Measurements from ENCODE around the gene HSPE1.
"Not testable (repeated sequence)": the region's sequence is repeated elsewhere in the genome, so short reads cannot be mapped to it uniquely, and the experiment has no call there.

HSPE1 gene

GRCh38 chr2:197499594-197500502 lies at the start of gene HSPE1, which contains the start of gene HSPD1:
Gene HSPE1, plus strand, starts transcription at chr2:197500379. Its CDS starts 58 bp downstream, at chr2:197500437.
Gene HSPD1, minus strand, starts transcription at chr2:197499840. Its CDS starts 992 bp downstream, at chr2:197498848.
- Histone ChIP-seq H3K27me3 (ENCODE audit: low read depth, low read length) (no peaks in the 10 kb centered on the region), H3K27ac (ENCODE audit: low read length) (peak within 1 kb of the TSS; percentile 87), H4K20me1 (ENCODE audit: insufficient read depth, low read length) (peaks cover 35% of the 10 kb centered on the region), H3K36me3 (replicated peaks; ENCODE audit: low read depth, low read length) (peaks cover 61% of the 10 kb centered on the region), H3K9me3 (ENCODE audit: insufficient read depth, low read length) (no peaks in the 10 kb centered on the region), H3K4me2 (ENCODE audit: low read length) (peak within 1 kb of the TSS; percentile 79), H2AFZ (ENCODE audit: low read depth, low read length) (0 out of 2 replicates have a peak within 1 kb of the TSS, but pooled peaks have one; percentile 15), H3K9ac (ENCODE audit: low read length) (peak within 1 kb of the TSS; percentile 97), H3K79me2 (ENCODE audit: low read length) (peaks cover 96% of the 10 kb centered on the region), H3K4me3 (ENCODE audit: low read length) (peak within 1 kb of the TSS; percentile 98), H3K4me1 (ENCODE audit: low read length) (peaks cover 31% of the 10 kb centered on the region)
- no peak for TF ChIP-seq EZH2phosphoT487 (IDR thresholded peaks at IDR 0.05; ENCODE audit: low read depth)
- no peak for TF ChIP-seq CTCF (IDR thresholded peaks at IDR 0.05; ENCODE audit: low read depth, low read length)

GRCh38 chr2:197450465-197450864 lies 49.7 kb upstream of the HSPE1 start:
- Histone ChIP-seq H3K27ac (ENCODE audit: low read length) (no peak overlapping the region), H4K20me1 (ENCODE audit: insufficient read depth, low read length) (peaks cover 6% of the 10 kb centered on the region; the same call in 1 of the 2 replicates), H3K36me3 (replicated peaks; ENCODE audit: low read depth, low read length) (no peaks in the 10 kb centered on the region), H3K9ac (ENCODE audit: low read length) (no peak overlapping the region), H3K4me1 (ENCODE audit: low read length) (peaks cover 13% of the 10 kb centered on the region), H2AFZ (ENCODE audit: low read depth, low read length) (no peak overlapping the region), H3K79me2 (ENCODE audit: low read length) (peaks cover 18% of the 10 kb centered on the region), H3K27me3 (ENCODE audit: low read depth, low read length) (no peaks in the 10 kb centered on the region), H3K4me3 (ENCODE audit: low read length) (no peak overlapping the region), H3K9me3 (ENCODE audit: insufficient read depth, low read length) (no peaks in the 10 kb centered on the region), H3K4me2 (ENCODE audit: low read length) (no peak overlapping the region)
- TF ChIP-seq EZH2phosphoT487 (IDR thresholded peaks at IDR 0.05; ENCODE audit: low read depth) (no peak), CTCF (IDR thresholded peaks at IDR 0.05; ENCODE audit: low read depth, low read length) (no peak)

- H3K4me3 ChIP-seq (ENCODE audit: low read length); H3K27ac ChIP-seq (ENCODE audit: low read length); H3K9ac ChIP-seq (ENCODE audit: low read length); H3K36me3 ChIP-seq (replicated peaks; ENCODE audit: low read depth, low read length); H4K20me1 ChIP-seq (ENCODE audit: insufficient read depth, low read length); H3K4me2 ChIP-seq (ENCODE audit: low read length); H3K27me3 ChIP-seq (ENCODE audit: low read depth, low read length); H3K9me3 ChIP-seq (ENCODE audit: insufficient read depth, low read length): not testable (repeated sequence)
- peaks cover 23% of the 10 kb centered on the region for H3K79me2 ChIP-seq (ENCODE audit: low read length)
- H2AFZ ChIP-seq (ENCODE audit: low read depth, low read length): peak overlapping the region; percentile 3; the same call in 1 of the 2 replicates
- peaks cover 13% of the 10 kb centered on the region for H3K4me1 ChIP-seq (ENCODE audit: low read length)
Observed at GRCh38 chr2:197450935-197451358, 49.2 kb upstream of the HSPE1 start.

GRCh38 chr2:197452754-197453122 lies 47.4 kb upstream of the HSPE1 start:
- Histone ChIP-seq H4K20me1 (ENCODE audit: insufficient read depth, low read length) (peaks cover 6% of the 10 kb centered on the region; the same call in 1 of the 2 replicates), H3K27me3 (ENCODE audit: low read depth, low read length) (no peaks in the 10 kb centered on the region), H3K4me1 (ENCODE audit: low read length) (peaks cover 13% of the 10 kb centered on the region), H3K79me2 (ENCODE audit: low read length) (peaks cover 36% of the 10 kb centered on the region), H3K4me3 (ENCODE audit: low read length) (peak overlapping the region; percentile 96), H3K36me3 (replicated peaks; ENCODE audit: low read depth, low read length) (no peaks in the 10 kb centered on the region), H3K27ac (ENCODE audit: low read length) (peak overlapping the region; percentile 50), H3K9me3 (ENCODE audit: insufficient read depth, low read length) (no peaks in the 10 kb centered on the region), H3K9ac (ENCODE audit: low read length) (peak overlapping the region; percentile 82), H3K4me2 (ENCODE audit: low read length) (peak overlapping the region; percentile 97), H2AFZ (ENCODE audit: low read depth, low read length) (peak overlapping the region; percentile 94)
- no peak for TF ChIP-seq CTCF (IDR thresholded peaks at IDR 0.05; ENCODE audit: low read depth, low read length)
- TF ChIP-seq EZH2phosphoT487 (IDR thresholded peaks at IDR 0.05; ENCODE audit: low read depth): no peak

Measured in OCI-LY3 (cell line).